ENCODE results near the gene IGSF9B.

- no peak for TF ChIP-seq CTCF (conservative IDR thresholded peaks at IDR 0.05)
- no peak for TF ChIP-seq EZH2 (IDR thresholded peaks at IDR 0.05; ENCODE audit: low read depth)
Measured at GRCh38 chr11:133919330-133920108, 37.2 kb downstream of the IGSF9B start.

Measured in PC-9 (cell line).